ENCODE data around the gene TANGO2.
"Not testable (repeated sequence)": the region's sequence is repeated elsewhere in the genome, so short reads cannot be mapped to it uniquely, and the experiment has no call there.

Gene TANGO2

DNA sequence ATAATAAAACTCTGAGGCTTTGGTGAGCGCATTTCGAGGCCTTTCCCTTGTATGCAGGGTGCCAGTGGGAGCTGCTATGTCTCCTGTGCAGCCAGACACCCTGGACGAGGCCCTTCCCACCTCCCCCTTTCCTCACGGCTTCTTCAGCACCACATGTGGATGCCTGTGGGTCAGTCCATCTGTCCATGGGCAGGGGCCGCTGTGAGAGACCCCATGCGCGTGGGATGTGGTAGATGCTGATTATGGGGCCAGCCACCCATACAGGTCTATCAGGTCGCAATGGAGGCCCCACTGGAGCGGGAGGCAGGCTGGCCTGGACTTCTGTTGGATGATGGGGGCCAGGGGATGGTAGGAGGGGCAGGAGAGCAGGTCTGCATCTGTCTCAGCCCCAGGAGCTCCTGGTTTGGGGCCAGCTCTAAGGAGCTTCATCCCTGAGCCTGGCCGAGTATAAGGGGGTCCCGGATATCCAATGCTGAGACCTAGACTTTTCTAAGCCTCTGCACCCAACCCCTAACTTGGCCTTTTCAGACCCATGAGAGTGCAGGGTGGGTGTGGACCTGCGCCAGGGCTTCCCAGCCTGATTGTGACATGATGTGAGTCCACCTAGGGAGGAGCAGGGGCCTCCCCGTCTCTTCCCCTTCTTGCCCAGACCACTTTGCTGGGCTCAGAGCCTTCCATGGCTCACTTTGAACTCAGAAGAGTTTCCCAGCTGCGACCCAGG, 45.1 kb downstream of the TANGO2 start:
- DNase-seq: no peak

DNA sequence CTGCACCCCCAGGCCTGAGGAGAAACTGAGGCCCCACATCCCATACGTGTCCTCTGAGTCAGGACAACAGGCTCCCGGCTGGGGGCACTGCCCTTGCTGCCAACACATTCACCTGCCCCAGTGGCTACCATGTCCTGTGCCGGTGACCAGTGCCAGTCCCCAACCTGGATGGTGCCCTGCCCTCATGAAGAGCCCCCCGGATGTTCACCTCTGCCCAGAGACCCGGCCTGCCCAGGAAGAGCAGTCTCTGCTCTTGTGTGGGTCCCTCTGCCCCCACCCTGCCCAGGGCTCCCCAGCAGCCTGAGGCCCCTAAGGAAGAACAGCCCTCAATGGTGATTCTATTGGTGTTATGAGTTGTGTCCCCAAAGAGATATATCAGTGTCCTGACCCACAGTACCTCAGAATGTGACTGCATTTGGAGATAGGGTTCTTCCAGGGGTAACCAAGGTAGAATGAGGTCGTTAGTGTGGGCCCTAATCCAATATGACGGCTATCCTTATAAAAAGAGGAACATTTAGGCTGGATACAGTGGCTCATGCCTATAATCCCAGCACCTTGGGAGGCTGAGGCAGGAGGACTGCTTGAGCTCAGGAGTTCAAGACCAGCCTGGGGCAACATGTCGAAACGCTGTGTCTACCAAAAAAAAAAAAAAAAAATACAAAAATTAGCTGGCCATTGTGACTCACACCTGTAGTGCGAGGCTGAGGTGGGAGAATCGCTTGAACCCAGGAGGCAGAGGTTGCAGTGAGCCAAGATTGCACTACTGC, 45.9 kb downstream of the TANGO2 start:
- no peak for DNase-seq

DNA sequence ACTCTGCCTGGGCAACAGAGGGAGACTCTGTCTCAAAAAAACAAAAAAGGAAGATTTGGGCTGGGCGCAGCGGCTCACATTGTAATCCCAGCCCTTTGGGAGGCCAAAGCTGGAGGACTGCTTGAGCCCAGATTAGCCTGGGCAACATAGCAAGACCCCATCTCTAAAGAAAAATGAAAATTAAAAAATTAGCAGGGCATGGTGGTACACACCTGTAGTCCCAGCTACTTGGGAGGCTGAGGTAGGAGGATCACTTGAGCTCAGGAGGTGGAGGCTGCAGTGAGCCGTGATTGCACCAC, 46.4 kb downstream of the TANGO2 start:
- DNase-seq: not testable (repeated sequence)

DNA sequence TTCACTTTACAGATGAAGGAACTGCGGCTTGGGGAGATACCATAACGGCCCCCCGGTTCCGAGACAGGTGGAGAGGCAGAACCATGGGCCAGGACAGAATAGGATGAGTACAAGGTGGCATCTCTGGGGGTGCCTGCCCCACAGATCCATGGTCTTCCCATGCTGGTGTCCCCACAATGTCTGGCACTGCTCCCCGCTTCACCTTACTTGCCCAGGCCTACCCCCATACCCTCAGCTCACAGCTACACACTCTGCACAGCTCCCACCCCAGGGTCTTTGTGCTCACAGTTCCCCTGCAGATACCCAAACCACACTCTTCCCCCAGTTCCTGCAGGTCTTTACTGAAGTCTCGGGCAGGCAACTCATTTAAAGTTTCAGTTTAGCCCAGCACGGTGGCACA, 47.7 kb downstream of the TANGO2 start:
- DNase-seq: no peak

DNA sequence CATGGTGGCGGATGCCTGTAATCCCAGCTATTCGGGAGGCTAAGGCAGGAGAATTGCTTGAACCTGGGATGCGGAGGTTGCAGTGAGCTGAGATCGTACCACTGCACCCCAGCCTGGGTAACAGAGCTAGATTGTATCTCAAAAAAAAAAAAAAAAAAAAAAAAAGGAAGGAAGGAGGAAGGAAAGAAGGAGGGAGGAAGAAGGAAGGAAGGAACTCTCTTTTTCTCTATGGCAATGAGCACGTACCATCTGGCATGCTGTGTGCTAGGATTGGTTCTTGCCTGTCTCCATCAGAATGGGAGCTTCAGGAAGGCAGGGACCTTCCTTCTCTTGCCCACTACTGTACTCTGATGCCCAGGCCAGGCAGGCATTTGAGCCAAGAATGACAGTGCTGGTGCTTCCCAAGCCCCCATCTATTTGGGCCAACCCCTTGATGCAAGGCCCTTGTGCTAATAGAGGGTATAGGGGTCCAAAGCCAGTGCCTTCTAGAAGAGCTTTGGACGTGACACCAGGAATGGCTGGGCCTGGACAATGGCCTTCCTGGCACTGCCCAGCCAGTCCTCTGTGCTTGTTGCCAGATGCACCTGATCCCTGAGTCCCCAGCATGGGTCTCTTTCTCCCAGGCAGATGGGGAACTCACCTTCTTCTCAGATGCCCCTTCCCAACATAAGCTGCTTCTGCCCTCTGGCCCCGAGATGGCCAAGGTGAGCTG, 48.6 kb downstream of the TANGO2 start:
- DNase-seq: no peak

DNA sequence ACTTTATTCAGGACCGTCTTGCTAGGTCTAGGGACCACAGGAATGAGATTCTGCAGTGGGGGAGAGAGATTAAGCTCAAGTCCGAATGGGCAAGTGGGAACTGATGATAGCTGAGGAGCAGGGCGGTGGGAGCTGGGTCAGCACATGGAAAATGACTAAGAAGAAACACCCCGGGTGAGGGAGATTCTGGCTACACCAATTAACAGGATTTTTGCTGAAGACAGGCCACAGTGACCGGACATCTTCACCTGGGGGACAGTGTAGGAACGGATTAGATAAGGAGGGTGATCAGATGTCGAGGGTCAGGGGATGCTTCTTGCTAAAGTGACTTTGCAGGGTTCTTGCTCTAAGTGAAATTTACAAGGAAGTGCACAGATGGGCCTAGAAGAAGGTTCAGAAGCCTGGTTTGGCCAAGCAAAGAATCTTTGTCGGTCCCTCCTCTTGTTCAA, 50.6 kb downstream of the TANGO2 start:
- DNase-seq: no peak

DNA sequence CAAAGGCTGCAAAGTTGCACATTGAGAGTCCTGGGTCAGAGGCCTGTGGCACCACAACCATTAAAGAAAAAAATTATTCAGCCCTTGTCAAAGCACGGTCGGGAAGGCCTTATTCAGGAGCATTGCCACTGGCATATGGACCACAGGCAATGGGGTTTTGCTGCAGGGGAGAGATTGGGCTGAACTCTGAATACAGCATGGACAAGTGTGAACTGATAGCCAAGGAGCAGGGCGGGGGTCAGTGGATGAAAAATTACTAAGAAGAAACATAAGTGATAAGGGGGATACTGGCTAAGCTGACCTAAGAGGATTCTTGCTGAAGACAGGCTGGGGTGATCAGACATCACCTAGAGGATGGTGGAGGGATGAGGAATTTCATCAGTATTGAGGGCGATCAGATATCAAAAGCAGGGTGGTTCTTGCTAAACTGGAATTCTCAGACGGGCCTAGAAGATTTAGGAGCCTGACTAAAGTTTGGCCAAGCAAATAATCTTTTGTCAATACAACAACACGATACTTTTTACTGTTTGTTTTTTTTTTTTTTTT, 55.8 kb downstream of the TANGO2 start:
- DNase-seq: no peak

DNA sequence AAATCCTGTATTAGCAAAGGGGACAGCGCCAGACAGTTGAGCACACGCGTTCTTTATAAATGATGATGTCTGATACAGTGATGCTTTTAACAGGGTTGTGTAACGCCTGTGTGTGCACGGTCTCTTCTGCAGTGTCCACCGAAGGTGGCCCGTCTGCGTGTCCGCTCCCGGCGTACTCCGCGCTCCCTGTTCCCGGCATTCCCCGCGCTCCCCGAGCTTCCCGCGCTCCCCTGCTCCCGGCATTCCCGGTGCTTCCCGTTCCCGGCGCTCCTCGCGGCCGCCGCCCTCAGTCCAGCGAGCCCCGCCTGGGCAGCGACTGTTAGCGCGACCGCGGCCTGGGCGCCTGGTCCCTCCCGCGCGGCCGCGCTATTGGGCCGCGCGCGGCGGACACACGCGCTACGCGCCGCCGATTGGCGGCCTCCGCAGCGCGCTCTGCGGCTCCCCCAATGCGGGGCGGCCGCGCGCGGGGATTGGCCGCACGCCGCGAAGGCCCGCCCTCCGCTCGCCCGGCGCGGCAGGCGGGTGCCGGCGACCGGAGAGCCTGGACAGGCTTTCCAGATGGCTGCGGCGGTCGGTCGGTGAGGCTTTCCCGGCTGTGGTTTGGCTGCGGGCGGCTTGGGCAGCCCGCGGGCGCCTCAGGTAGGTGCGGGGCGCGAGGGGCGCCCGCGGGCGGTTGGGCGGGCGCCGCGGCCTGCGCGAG, 59.0 kb downstream of the TANGO2 start, which contains the start of gene DGCR8:
Gene DGCR8 (plus strand): TSS at position 497 of the 700 bp plus-strand sequence. CDS start 5,723 bp downstream, outside the sequence.
- DNase-seq: peak; percentile 58 to 71

DNA sequence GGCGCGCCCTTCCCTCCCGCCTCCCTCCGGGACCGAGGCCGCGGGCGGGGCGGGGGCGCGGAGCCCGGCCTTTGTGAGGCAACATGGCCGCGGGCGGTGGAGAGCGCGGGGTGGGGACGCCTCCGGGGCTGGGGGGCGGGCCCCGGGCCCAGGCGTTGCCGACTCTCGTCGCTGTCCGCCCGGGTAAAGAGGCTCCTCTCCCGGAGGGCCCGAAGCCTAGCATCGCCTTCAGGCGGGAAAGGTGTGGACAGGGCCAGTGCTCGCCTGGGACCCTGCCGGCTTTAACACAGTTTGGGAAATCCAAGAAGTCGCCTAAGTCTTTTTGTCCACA, 59.5 kb downstream of the TANGO2 start:
- peak; percentile 48 to 71 for DNase-seq

DNA sequence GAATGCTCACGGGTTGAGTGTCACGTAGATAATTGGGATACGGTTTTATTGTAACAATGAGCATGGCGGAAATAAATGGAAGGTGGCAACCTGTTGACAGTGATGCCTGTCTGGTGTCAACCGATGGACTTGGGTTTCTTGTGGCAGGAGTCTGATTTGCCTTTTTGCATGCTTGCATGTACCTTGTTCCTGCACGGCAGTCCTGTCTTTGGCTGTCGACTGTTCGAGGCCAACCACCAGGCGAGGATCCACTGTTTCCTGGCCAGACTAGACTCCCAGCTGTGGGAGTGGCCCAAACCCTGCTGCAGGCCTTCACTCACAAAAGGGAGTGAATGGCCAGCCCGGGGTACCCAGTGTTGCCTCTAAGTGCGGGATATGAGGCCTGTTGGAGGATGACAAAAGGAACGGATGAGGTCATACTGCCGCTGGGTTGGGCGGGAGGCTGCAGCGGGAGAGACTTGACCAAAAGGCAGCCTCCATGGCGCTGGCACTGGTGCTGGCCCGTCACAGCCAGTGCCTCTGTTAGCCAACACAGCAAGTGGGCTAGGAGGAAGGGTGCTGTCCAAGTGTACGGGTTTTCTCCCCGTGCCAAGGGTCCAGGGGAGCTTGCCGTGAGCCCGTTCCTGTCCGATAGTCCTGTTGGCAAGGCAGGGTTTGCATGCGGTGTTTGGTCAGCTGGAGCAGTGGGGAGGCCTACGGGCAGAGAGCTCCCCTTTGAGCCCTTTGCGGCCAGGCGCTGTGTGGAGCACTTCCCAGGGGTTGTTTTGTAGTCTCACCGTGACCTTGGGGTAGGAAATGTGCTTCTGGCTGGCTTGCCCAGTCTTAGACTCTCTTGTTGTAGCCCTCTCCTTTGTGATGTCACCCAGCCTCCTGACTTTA, 60.1 kb downstream of the TANGO2 start:
- no peak for DNase-seq

DNA sequence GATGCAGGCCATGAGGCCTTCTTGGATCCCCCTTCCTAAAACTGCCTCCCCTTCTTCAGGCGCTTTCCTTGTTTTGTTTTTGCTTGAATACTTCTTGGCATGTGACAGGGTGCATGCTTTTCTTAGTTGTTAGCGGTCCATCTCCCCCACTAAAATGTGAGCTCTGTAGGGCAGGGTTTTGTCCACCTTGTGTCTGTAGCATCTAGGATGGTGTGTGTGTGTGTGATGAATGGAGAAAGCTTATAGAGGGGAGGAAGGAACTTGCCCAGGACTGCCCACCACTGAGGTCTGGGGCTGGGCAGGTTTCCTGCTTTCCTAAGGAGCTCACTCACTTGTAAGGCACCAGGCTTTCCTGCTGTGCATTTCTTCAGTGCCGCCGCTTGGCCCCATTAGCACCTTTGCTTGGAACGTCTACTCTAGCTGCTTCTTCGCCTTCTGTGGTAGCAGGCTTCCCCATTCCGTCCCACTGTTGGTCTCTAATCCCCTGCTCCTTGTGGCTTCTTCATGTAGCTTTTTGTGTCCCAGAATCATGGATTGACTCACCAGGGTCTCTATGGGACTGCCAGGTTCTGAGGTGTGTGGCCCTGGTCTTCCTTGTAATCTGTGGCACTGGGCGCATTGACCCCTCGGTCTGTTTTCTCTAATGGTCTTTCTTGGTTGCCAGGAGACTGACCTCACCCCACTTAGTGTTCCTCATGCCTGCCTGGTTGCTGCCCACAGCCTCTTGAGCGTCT, 62.4 kb downstream of the TANGO2 start:
- no peak for DNase-seq

DNA sequence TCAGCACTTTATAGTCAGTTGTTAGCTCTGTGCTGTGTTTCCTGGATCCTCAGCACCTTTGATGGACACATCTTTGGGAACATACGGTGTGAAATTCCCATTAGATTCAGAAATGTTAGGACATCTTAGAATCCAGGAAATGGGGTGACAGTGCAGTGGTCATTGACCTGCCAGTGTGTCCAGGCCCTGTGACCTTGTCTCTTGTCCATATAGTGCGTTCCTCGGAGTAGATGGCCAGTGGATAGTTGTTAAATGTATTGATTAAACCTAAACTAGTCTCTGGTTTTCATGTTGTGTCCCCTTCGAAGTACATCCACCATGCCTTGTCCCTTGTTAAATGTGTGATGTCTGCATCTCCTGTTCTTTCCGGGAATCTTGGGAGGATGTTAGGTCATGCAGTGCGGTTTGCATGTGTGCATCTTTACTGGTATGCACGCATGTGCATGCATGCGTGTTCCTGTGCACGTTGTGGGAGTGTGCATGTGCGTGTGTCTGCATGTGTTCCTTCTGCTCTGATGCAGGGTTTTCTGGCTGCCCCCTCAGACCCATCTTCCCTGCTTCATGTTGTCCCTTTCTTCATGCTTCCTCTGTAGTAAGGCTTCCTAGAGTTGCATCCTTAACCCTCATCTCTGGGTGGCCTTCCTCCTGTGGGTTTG, 63.1 kb downstream of the TANGO2 start:
- no peak for DNase-seq

DNA sequence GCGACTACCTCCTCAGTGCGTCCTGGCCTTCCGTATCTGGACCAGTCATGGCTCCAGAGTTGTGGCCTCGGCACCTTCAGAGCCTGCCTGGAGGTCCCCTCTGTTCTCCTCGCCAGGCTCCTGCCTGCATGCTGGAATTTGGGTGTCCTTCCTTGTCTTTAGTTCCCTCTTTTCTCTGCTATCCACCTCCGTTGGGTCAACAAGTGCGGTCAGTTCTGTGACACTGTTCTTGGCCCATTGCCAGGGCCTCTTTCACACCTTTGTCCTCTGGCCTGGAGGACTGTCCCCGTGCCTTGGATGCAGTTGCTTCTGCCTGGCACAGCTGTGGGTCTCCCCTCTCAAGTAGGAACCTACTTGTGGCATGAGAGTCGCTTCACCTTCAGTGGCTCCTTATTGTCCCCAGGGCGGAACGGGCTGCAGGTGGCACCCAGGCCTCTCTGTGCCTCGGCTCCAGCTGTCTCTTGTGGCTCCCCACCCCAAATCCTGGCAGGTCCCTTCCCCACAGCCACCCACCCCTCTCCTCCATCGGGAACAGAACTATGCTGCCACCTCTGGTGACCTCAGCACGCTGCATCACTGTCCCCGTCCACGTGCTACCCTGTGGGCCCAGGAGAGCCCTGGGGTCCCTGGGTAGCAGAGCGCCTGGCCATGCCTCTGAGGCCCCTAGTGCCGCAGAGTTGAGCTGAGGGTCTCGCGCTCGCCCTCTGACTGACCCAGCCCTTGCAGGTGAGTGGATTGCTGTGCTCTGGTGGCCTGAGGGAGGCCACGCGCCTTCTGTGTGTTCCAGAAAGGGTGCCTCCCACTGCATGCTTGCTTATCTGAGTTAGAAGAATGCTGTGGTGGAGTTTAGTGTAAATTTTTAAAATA, 63.9 kb downstream of the TANGO2 start:
- no peak for DNase-seq

DNA sequence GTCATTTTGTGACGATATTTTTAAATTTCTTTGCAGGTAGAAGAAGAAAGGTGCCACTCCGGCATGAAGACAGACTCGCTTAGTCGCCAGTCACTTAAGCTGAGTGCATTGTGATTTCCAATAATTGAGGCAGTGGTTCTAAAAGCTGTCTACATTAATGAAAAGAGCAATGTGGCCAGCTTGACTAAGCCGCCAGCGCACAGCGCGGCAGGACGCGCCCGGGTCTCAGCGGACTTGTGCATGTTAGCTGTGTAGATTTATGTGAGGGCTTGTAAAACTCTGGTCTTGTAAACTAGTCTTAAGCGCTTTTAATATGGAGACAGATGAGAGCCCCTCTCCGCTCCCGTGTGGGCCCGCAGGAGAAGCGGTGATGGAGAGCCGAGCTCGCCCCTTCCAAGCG, 64.7 kb downstream of the TANGO2 start:
- DNase-seq: no peak

DNA sequence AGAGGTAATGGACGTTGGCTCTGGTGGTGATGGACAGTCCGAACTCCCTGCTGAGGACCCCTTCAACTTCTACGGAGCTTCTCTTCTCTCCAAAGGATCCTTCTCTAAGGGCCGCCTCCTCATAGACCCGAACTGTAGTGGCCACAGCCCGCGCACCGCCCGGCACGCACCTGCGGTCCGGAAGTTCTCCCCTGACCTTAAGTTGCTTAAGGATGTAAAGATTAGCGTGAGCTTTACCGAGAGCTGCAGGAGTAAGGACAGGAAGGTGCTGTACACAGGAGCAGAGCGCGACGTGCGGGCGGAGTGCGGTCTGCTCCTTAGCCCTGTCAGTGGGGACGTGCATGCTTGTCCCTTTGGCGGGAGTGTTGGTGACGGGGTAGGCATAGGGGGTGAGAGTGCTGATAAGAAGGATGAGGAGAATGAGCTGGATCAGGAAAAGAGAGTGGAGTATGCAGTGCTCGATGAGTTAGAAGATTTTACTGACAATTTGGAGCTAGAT, 65.2 kb downstream of the TANGO2 start:
- no peak for DNase-seq

DNA sequence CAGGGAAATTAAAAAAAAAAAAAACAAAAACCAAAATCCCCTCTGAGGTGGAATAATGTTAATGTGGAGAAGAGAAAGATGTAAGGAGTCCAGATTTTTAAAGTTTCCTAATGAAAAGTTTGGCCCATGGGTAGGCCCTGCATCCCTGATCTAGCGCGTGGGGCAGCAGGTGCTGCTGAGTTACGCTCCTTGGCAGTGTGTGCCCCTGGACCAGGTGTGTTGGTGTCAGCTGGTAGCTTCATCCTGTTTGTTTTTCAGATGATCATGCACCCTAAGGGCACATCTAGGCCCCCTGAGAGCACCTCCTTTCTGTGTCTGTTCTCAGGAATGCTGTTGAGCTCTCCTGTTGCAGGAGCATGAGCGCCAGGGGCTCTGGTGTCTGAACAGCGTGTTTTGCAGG, 65.9 kb downstream of the TANGO2 start:
- DNase-seq: no peak

DNA sequence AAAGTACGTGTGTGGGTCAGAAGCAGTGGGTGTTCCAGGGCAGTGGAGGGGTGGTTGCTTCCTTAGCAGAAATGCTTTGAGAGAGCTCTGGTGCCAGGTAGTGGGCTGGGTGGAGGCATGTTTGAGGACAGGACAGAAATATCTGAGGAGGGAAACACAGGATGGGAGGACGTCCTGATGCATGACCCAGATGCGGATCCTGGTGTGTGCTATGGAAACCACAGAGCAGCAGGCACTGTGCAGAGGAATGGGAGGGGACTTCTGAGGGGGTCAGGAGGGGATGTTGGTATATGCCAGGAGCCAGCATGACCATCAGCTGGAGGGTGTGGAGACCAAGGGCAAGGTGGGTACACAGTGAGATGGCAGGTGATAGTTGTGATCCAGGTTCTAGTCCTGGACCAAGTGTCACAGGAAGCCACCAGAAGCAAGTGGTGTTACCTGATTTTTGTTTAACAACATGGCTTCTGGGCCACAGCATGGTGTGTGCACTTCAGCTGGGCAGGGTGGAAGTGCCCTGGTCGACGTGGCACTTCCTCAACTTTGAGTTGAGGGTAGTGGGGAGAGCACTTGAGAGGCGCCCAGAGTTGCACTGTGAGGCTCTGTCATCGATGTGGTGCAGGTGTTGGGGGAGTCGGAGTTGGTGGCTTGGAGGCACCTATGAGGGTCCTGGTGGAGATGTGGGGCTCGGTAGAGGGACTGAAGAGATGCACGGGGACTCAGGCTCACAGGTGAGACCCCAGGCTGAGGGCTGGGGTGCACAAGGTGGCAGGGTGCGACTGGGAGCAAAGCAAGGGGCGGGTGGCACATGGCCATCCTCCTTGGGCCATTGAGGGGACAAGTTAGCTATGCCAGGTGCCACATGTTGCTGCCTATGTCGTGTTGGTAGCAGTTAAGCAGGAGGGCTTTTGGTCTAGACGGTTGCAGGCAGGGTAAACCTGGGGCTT, 66.7 kb downstream of the TANGO2 start:
- DNase-seq: no peak

DNA sequence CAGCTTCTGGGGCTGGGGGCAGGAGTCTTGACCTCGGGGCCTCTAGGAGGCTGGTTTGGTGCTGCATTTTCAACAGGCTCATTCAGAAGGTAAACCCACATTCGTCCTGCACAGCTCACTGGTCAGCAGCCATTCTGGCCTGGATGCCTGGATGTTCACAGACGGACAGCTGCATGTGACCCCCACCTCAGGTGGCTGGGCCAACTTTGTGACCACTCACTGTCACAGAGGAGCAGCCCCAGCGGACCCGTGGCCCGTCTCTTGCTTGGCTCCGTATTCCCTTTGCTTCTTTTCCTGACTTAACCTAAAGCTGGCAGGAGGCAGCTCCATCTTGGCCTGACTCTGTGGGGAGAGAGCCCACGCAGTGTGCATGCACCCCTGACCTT, 67.3 kb downstream of the TANGO2 start:
- DNase-seq: no peak
